ENCODE measurements around the gene NCAM2.

Gene NCAM2

GRCh38 chr21:21096956-21097355 is 98.7 kb downstream of the NCAM2 start:
- Histone ChIP-seq H3K27ac (ENCODE audit: insufficient read depth, low read depth, low read length, poor library complexity, severe bottlenecking) (no peak overlapping the region), H3K9me3 (ENCODE audit: control insufficient read depth, low read length) (no peaks in the 10 kb centered on the region), H3K36me3 (ENCODE audit: control insufficient read depth, insufficient read depth, low read length) (no peaks in the 10 kb centered on the region), H3K4me3 (ENCODE audit: insufficient read depth, low read depth, low read length) (no peak overlapping the region), H3K27me3 (ENCODE audit: control insufficient read depth, insufficient read depth, low read length, poor library complexity, severe bottlenecking) (no peaks in the 10 kb centered on the region), H3K4me1 (ENCODE audit: control insufficient read depth, insufficient read depth, low read length) (no peaks in the 10 kb centered on the region)
- 80 to 85% methylated on average over 3 to 4 of the region's 5 CpGs for WGBS, 2 experiments

GRCh38 chr21:21097466-21097865 is 99.3 kb downstream of the NCAM2 start:
- Histone ChIP-seq H3K27me3 (ENCODE audit: control insufficient read depth, insufficient read depth, low read length, poor library complexity, severe bottlenecking) (no peaks in the 10 kb centered on the region), H3K4me3 (ENCODE audit: insufficient read depth, low read depth, low read length) (no peak overlapping the region), H3K36me3 (ENCODE audit: control insufficient read depth, insufficient read depth, low read length) (no peaks in the 10 kb centered on the region), H3K27ac (ENCODE audit: insufficient read depth, low read depth, low read length, poor library complexity, severe bottlenecking) (no peak overlapping the region), H3K9me3 (ENCODE audit: control insufficient read depth, low read length) (no peaks in the 10 kb centered on the region), H3K4me1 (ENCODE audit: control insufficient read depth, insufficient read depth, low read length) (no peaks in the 10 kb centered on the region)
- WGBS, 2 experiments = 77 to 86% methylated on average over 1 of the region's 1 CpG

GRCh38 chr21:21101911-21102310 is 103.7 kb downstream of the NCAM2 start:
- 75 to 100% methylated on average over 1 of the region's 1 CpG for whole genome bisulfite sequencing, 2 experiments
- Histone ChIP-seq H3K4me3 (ENCODE audit: insufficient read depth, low read depth, low read length) (no peak overlapping the region), H3K36me3 (ENCODE audit: control insufficient read depth, insufficient read depth, low read length) (no peaks in the 10 kb centered on the region), H3K27ac (ENCODE audit: insufficient read depth, low read depth, low read length, poor library complexity, severe bottlenecking) (no peak overlapping the region), H3K9me3 (ENCODE audit: control insufficient read depth, low read length) (no peaks in the 10 kb centered on the region), H3K27me3 (ENCODE audit: control insufficient read depth, insufficient read depth, low read length, poor library complexity, severe bottlenecking) (no peaks in the 10 kb centered on the region), H3K4me1 (ENCODE audit: control insufficient read depth, insufficient read depth, low read length) (no peaks in the 10 kb centered on the region)

GRCh38 chr21:21102896-21103295 is 104.7 kb downstream of the NCAM2 start:
- 93 to 100% methylated on average over 2 of the region's 2 CpGs for WGBS, 2 experiments
- Histone ChIP-seq H3K36me3 (ENCODE audit: control insufficient read depth, insufficient read depth, low read length) (no peaks in the 10 kb centered on the region), H3K27ac (ENCODE audit: insufficient read depth, low read depth, low read length, poor library complexity, severe bottlenecking) (no peak overlapping the region), H3K4me1 (ENCODE audit: control insufficient read depth, insufficient read depth, low read length) (no peaks in the 10 kb centered on the region), H3K9me3 (ENCODE audit: control insufficient read depth, low read length) (no peaks in the 10 kb centered on the region), H3K4me3 (ENCODE audit: insufficient read depth, low read depth, low read length) (no peak overlapping the region), H3K27me3 (ENCODE audit: control insufficient read depth, insufficient read depth, low read length, poor library complexity, severe bottlenecking) (no peaks in the 10 kb centered on the region)

- H3K27ac ChIP-seq (ENCODE audit: insufficient read depth, low read depth, low read length, poor library complexity, severe bottlenecking) = no peak overlapping the region
- 83 to 89% methylated on average over 3 of the region's 3 CpGs for WGBS, 2 experiments
- H3K9me3 ChIP-seq (ENCODE audit: control insufficient read depth, low read length) = no peaks in the 10 kb centered on the region
- no peaks in the 10 kb centered on the region for H3K4me1 ChIP-seq (ENCODE audit: control insufficient read depth, insufficient read depth, low read length)
- no peak overlapping the region for H3K4me3 ChIP-seq (ENCODE audit: insufficient read depth, low read depth, low read length)
- H3K27me3 ChIP-seq (ENCODE audit: control insufficient read depth, insufficient read depth, low read length, poor library complexity, severe bottlenecking) = no peaks in the 10 kb centered on the region
- no peaks in the 10 kb centered on the region for H3K36me3 ChIP-seq (ENCODE audit: control insufficient read depth, insufficient read depth, low read length)
These were observed 105.5 kb downstream of the NCAM2 start for GRCh38 chr21:21103692-21104091.

GRCh38 chr21:21109736-21110135 is 111.5 kb downstream of the NCAM2 start:
- H3K4me1 ChIP-seq (ENCODE audit: control insufficient read depth, insufficient read depth, low read length) = no peaks in the 10 kb centered on the region
- no peaks in the 10 kb centered on the region for H3K27me3 ChIP-seq (ENCODE audit: control insufficient read depth, insufficient read depth, low read length, poor library complexity, severe bottlenecking)
- 92 to 98% methylated on average over 3 to 4 of the region's 4 CpGs for WGBS, 2 experiments
- H3K27ac ChIP-seq (ENCODE audit: insufficient read depth, low read depth, low read length, poor library complexity, severe bottlenecking) = no peak overlapping the region
- no peak overlapping the region for H3K4me3 ChIP-seq (ENCODE audit: insufficient read depth, low read depth, low read length)
- H3K9me3 ChIP-seq (ENCODE audit: control insufficient read depth, low read length) = no peaks in the 10 kb centered on the region
- H3K36me3 ChIP-seq (ENCODE audit: control insufficient read depth, insufficient read depth, low read length) = no peaks in the 10 kb centered on the region

GRCh38 chr21:21111309-21111920 is 113.2 kb downstream of the NCAM2 start:
- H3K4me1 ChIP-seq (ENCODE audit: control insufficient read depth, insufficient read depth, low read length) = no peaks in the 10 kb centered on the region
- H3K4me3 ChIP-seq (ENCODE audit: insufficient read depth, low read depth, low read length) = no peak overlapping the region
- WGBS, 2 experiments = 87 to 88% methylated on average over 8 of the region's 8 CpGs
- no peak overlapping the region for H3K27ac ChIP-seq (ENCODE audit: insufficient read depth, low read depth, low read length, poor library complexity, severe bottlenecking)
- no peaks in the 10 kb centered on the region for H3K27me3 ChIP-seq (ENCODE audit: control insufficient read depth, insufficient read depth, low read length, poor library complexity, severe bottlenecking)
- no peaks in the 10 kb centered on the region for H3K9me3 ChIP-seq (ENCODE audit: control insufficient read depth, low read length)
- no peaks in the 10 kb centered on the region for H3K36me3 ChIP-seq (ENCODE audit: control insufficient read depth, insufficient read depth, low read length)

GRCh38 chr21:21114461-21114860 is 116.3 kb downstream of the NCAM2 start:
- H3K9me3 ChIP-seq (ENCODE audit: control insufficient read depth, low read length) = no peaks in the 10 kb centered on the region
- whole genome bisulfite sequencing, 2 experiments = 87 to 96% methylated on average over 4 of the region's 4 CpGs

GRCh38 chr21:21119091-21119490 is 120.9 kb downstream of the NCAM2 start:
- H3K27ac ChIP-seq (ENCODE audit: insufficient read depth, low read depth, low read length, poor library complexity, severe bottlenecking) = no peak overlapping the region
- no peaks in the 10 kb centered on the region for H3K36me3 ChIP-seq (ENCODE audit: control insufficient read depth, insufficient read depth, low read length)
- H3K9me3 ChIP-seq (ENCODE audit: control insufficient read depth, low read length) = no peaks in the 10 kb centered on the region
- no peak overlapping the region for H3K4me3 ChIP-seq (ENCODE audit: insufficient read depth, low read depth, low read length)
- H3K27me3 ChIP-seq (ENCODE audit: control insufficient read depth, insufficient read depth, low read length, poor library complexity, severe bottlenecking) = no peaks in the 10 kb centered on the region
- no peaks in the 10 kb centered on the region for H3K4me1 ChIP-seq (ENCODE audit: control insufficient read depth, insufficient read depth, low read length)
- 100% methylated on average over 1 to 2 of the region's 2 CpGs for WGBS, 2 experiments

More at GRCh38 chr21:21114461-21114860, 116.3 kb downstream of the NCAM2 start:
- Histone ChIP-seq H3K27me3 (ENCODE audit: control insufficient read depth, insufficient read depth, low read length, poor library complexity, severe bottlenecking) (no peaks in the 10 kb centered on the region), H3K27ac (ENCODE audit: insufficient read depth, low read depth, low read length, poor library complexity, severe bottlenecking) (no peak overlapping the region), H3K4me3 (ENCODE audit: insufficient read depth, low read depth, low read length) (no peak overlapping the region), H3K4me1 (ENCODE audit: control insufficient read depth, insufficient read depth, low read length) (no peaks in the 10 kb centered on the region), H3K36me3 (ENCODE audit: control insufficient read depth, insufficient read depth, low read length) (no peaks in the 10 kb centered on the region)

GRCh38 chr21:21122680-21123079 is 124.5 kb downstream of the NCAM2 start:
- H3K27me3 ChIP-seq (ENCODE audit: control insufficient read depth, insufficient read depth, low read length, poor library complexity, severe bottlenecking) = no peaks in the 10 kb centered on the region
- no peaks in the 10 kb centered on the region for H3K4me1 ChIP-seq (ENCODE audit: control insufficient read depth, insufficient read depth, low read length)
- no peak overlapping the region for H3K4me3 ChIP-seq (ENCODE audit: insufficient read depth, low read depth, low read length)
- 92 to 95% methylated on average over 3 of the region's 3 CpGs for WGBS, 2 experiments
- no peaks in the 10 kb centered on the region for H3K9me3 ChIP-seq (ENCODE audit: control insufficient read depth, low read length)
- no peak overlapping the region for H3K27ac ChIP-seq (ENCODE audit: insufficient read depth, low read depth, low read length, poor library complexity, severe bottlenecking)
- H3K36me3 ChIP-seq (ENCODE audit: control insufficient read depth, insufficient read depth, low read length) = no peaks in the 10 kb centered on the region

- Histone ChIP-seq H3K9me3 (ENCODE audit: control insufficient read depth, low read length) (no peaks in the 10 kb centered on the region), H3K4me3 (ENCODE audit: insufficient read depth, low read depth, low read length) (no peak overlapping the region), H3K27me3 (ENCODE audit: control insufficient read depth, insufficient read depth, low read length, poor library complexity, severe bottlenecking) (no peaks in the 10 kb centered on the region), H3K4me1 (ENCODE audit: control insufficient read depth, insufficient read depth, low read length) (no peaks in the 10 kb centered on the region), H3K27ac (ENCODE audit: insufficient read depth, low read depth, low read length, poor library complexity, severe bottlenecking) (no peak overlapping the region), H3K36me3 (ENCODE audit: control insufficient read depth, insufficient read depth, low read length) (no peaks in the 10 kb centered on the region)
These were observed 134.2 kb downstream of the NCAM2 start for GRCh38 chr21:21132390-21132789.
